Transverse colon (tissue), 4 donors: ENCODE results near the gene FANK1.

Source experiments
- CTCF ChIP-seq, 5 experiments: fragments of 200-600 bp in 3 of 5; fragments of 450-650 bp in 2 of 5; sonication (generic) in 3 of 5; IDR thresholded peaks; 1 replicate in 2 of 5; 2 replicates in 3 of 5; pipeline ENCODE4 v1.5.1; 2016 to 2017; ENCODE audit warnings: antibody characterized with exemption in 5 of 5, inconsistent platforms in 3 of 5, mild to moderate bottlenecking in 2 of 5, moderate library complexity in 1 of 5
- POLR2AphosphoS5 ChIP-seq, 3 donors: sonication (generic); formaldehyde crosslinking; IDR thresholded peaks; one replicate each; pipeline ENCODE4 v1.6.1; 2016; ENCODE audit warnings: antibody characterized with exemption in 3 of 3

GRCh38 chr10:125982260-125982948, 86.0 kb downstream of the FANK1 start:
- peak; percentile 63 to 76 (median 66) for TF ChIP-seq CTCF (IDR thresholded peaks at IDR 0.05)
- TF ChIP-seq POLR2AphosphoS5 (IDR thresholded peaks at IDR 0.05), result no peak
